GM13976 (cell line): ENCODE results near the gene NXPH1.

Source experiments
- DNase-seq: peaks from one replicate; pipeline ENCODE4 v3.0.0; 2012; ENCODE audit warnings: low spot score
- in situ Hi-C: fragments of 300-500 bp; cut with MboI; formaldehyde crosslinking; loops from one replicate; pipeline ENCODE4 v1.12.0; 2022; ENCODE audit warnings: low sequenced_read_pairs, mixed read lengths, inconsistent platforms; ENCODE audit not compliant: unreplicated experiment
- TF ChIP-seq, protein P1 (sequence below): IDR thresholded peaks from 2 replicates; pipeline ENCODE4 v1.5.1; 2012; ENCODE audit warnings: borderline replicate concordance, mild to moderate bottlenecking; ENCODE audit not compliant: insufficient read depth; ENCODE audit errors: extremely low read depth, missing control alignments, control extremely low read depth

The NXPH1 gene

DNA sequence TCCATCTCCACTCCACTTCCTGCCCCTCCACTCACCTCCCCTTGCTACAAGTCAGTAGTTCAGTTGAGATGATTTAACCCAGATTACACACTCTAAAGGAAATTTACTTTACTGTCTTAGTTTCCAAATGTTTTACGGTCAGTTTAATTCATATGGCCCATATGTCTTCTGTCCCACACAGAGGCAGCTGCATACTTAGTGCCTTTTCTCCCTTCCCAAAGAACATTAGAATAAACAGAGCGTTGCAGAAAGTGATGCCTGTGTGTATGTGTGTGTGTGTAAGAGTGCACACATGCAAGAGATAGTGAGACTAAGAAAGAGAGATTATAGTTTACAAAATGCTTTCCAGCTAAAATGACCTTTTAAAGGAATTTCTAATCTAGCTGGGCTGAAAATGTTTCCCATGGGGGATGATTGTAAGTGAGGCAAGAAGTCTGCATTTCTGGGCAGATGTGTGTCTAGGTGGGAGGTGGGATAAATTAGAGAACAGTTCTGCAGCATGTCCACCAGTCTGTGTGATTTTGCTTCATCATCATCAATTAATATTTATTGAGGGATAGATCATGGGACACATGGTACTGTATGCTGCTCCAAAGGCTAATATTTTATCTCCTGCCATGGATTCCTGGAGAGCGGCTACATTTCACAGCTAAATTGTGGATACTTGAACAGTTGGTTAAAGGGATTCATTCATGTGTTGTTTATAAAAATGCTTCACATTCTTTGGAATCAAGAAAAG lies 81.5 kb downstream of the NXPH1 start:
- TF ChIP-seq, protein P1, sequence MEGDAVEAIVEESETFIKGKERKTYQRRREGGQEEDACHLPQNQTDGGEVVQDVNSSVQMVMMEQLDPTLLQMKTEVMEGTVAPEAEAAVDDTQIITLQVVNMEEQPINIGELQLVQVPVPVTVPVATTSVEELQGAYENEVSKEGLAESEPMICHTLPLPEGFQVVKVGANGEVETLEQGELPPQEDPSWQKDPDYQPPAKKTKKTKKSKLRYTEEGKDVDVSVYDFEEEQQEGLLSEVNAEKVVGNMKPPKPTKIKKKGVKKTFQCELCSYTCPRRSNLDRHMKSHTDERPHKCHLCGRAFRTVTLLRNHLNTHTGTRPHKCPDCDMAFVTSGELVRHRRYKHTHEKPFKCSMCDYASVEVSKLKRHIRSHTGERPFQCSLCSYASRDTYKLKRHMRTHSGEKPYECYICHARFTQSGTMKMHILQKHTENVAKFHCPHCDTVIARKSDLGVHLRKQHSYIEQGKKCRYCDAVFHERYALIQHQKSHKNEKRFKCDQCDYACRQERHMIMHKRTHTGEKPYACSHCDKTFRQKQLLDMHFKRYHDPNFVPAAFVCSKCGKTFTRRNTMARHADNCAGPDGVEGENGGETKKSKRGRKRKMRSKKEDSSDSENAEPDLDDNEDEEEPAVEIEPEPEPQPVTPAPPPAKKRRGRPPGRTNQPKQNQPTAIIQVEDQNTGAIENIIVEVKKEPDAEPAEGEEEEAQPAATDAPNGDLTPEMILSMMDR, result no peak
- in situ Hi-C loops, result no loop called here
- DNase-seq, result no peak

DNA sequence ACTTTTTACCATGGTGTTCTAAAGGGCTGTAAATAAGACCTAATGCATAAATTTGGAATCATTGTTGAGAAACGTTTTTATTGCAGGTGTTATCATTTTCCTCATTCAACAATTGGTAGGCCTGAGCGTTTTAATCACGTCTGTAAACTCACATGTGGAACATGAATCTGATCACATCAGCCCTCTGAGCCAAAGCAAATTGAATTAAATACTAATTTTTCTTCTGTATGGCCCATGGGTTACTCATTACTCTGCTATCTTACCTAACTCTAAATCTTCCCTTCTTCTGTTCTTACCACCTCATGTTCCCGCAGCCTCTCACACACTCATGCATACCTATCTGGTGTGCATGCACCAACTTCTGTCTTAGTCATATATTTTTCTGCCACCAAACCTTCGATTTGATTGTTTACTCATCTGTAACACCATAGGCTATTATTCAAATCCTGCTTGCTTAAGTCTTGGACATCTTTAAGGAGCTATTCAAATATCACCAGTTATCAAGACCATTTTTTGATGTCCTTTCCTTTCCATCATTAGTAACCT lies 82.3 kb downstream of the NXPH1 start:
- no peak for DNase-seq
- in situ Hi-C loops, result no loop called here
- TF ChIP-seq, protein P1, result no peak

DNA sequence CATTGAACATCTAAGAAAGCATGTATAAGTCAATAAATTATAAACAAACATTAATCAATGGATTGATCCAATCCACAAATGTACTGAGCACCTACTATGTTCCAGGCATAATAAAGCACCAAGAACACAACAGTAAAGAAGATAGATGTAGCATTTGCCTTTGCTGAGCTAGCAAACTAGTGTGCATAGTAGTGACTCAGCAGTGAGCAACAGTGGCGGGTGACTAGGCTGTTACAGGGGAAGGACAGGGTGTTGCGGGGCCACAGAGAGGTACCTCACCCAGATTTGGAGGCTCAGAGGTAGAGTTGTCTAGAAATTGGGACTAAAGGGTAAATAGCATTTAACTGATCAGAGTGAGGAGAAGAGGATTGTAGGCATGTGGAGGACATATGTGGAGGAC lies 83.6 kb downstream of the NXPH1 start:
- no peak for DNase-seq
- in situ Hi-C loops, result no loop called here
- TF ChIP-seq, protein P1, result no peak

DNA sequence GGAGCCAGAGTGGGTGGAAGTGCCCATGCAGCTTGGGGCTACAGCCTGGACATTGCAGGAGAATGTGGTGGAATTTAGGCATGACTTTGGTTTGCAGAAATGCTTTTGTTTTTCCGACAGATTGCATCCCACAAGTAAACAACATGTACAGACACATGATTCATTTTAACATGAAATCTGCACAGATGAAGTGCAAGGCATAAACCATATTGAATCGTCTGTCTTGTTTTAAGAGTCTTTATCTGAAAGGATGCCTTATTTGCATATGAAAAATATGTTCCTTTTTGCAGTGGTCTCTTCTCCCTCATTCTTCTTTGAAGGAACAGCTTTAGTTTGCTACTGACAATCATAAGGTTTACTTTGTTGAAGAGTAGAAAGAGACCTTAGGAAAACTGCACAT lies 94.9 kb downstream of the NXPH1 start:
- in situ Hi-C loops, result no loop called here
- TF ChIP-seq, protein P1, result no peak
- no peak for DNase-seq

DNA sequence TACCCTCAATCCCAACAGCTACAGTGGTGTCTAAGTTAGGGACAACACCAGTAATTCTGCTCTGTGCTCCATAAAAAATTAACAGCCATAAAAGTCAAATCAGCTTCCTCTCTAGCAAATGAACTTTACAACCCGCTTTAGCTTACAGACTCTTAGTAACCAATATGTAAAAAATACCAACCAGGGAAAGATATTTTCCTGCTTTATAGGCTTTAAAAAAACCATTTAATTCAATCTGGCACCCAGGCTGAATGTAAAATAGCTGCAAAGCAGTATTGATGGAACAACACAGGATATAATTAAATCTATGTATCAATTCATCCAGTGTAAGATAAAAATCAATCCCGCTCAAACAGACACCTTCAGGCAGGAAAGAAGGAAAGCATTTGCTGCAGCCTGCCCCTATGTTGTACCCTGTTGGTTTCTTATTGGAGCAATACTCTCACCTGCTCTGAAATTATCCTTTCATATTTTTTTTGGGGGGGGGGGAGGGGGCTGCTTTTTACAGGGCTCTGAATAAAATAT lies 98.6 kb downstream of the NXPH1 start:
- in situ Hi-C loops, result no loop called here
- TF ChIP-seq, protein P1, result no peak
- no peak for DNase-seq

DNA sequence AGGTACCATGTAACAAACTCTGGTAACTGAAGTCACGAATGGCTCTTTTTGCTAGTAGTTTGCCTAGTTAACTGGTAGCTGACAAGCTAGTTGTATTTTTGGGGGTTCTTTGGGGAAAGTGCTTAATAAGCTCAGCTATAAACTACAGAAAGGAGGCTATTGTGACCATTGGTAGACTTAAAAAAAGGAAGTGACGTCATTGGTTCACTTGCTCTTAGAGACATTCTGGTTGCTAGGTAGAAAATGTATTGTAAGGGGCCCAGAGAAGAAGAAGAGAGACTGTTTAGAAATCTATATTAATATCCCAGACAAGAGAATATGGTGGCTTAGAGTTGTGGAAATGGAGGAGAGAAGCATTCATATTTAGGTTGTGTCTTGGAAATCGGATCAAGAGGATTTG lies 103.0 kb downstream of the NXPH1 start:
- TF ChIP-seq, protein P1, result no peak
- no peak for DNase-seq
- in situ Hi-C loops, result no loop called here
